HG03066 (cell line): Measurements from ENCODE around the gene GOLGA7B.

Experiments
- ATAC-seq: cut with Tn5 transposase; IDR thresholded peaks from one replicate; pipeline ENCODE4 v1.9.1; 2021; ENCODE audit warnings: low read depth; ENCODE audit not compliant: unreplicated experiment

Gene GOLGA7B

GRCh38 chr10:97891497-97892167 lies 42.0 kb downstream of the GOLGA7B start:
- ATAC-seq, result no peak

- no peak for ATAC-seq
These were observed 42.9 kb downstream of the GOLGA7B start for GRCh38 chr10:97892506-97892905.

- no peak for ATAC-seq
These were observed 43.3 kb downstream of the GOLGA7B start for GRCh38 chr10:97892939-97893338.

DNA sequence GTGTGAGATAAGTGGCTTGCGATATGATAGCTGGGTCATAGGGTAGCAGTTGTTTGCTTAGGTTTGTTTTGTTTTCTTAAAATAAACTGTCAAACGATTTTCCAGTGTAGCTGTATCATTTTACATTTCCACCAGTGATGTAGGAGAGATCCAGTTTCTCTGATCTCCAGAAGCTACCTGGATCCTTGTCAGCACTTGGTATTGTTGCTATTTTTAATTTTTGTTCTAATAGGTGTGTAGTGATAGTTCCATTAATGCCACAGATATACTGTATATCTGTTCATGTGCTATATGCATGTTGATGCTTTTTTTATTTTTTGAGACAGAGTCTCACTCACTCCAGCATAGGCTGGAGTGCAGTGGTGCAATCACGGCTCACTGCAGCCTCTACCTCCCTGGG lies 44.4 kb downstream of the GOLGA7B start:
- no peak for ATAC-seq

DNA sequence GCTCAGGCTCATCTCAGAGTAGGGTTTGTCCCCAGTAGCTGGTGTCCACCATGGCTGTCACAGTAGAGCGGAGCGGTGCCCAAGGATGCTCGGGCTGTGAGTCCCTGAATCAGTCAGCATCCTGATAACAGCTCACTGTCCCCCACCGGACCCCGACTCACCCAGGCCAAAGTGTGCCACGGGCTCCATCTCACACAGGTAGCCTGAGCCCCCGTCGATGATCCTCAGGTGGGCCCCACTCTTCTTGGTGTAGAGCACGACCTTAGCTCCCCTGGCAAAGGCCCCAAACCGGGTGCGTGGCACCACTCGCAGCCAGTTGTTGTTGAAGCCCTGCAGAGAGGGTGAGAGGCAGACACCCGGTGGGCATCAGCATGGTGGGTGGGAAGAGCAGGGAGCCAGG lies 45.4 kb downstream of the GOLGA7B start:
- no peak for ATAC-seq

DNA sequence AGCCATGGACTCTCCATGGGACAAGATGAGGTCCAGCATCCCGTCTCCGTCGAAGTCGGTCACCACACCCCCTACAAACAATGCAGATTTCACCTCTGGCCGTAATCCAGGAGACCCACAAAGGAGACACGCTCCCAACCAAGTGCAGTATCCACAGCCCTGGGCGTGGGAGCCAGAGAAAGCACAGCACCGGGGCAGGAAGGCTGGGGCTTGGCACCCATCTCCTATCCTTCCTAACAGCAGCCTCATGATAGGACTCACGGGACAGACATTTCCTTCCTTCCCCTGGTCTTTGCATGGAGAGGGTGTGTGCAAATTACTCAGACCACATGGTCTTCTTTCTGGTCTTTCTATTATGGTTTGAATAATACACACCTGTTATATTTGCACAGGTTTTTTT lies 46.3 kb downstream of the GOLGA7B start:
- ATAC-seq, result no peak

DNA sequence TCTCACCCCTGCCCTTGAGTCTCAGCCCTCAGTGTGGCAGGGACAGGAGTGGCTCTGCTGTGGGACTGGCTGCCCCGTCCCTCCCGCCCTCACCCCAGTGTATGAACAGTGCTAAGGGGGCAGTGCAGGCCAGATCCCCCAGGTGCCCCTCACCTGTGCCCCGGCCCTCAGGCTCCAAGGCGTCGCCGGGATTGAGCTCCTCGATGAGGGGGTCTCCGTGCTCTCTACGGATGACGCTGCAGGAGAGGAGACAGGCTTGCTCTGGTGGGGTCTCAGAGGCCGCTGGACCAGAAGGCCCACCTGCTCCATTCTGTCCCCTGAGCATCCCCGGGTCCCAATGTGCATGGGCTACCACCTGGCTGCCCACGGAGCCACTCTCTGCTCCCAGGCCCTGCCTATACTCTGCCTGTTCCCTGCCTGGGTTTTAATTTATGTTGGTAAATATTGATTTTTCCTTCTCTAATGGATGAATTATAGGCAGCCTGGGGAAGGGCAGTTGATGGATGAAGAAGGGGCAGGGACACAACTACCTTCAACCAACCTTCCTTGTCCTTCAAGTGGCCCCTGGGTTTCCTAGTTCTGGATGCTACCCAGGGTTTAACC lies 47.2 kb downstream of the GOLGA7B start:
- ATAC-seq, result no peak

DNA sequence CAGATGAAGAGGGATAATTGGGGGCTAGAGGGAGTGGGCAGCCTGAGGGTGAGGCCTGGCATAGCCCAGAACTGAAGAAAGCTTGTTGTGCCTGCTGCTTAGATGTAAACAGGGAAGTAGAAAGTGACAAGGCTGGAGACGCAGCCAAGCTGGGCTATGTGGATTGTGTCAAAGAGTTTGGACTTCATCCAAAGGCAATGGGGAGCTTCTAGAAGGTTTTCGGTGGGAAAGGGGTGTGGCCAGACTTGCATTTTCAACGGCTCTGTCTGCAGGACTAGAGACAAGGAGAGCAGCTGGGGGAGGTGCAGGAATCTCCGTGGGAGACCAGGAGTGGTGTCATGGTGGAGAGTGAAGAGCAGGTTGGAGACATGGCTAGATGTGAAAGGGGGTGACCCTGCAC lies 48.8 kb downstream of the GOLGA7B start:
- ATAC-seq, result no peak

DNA sequence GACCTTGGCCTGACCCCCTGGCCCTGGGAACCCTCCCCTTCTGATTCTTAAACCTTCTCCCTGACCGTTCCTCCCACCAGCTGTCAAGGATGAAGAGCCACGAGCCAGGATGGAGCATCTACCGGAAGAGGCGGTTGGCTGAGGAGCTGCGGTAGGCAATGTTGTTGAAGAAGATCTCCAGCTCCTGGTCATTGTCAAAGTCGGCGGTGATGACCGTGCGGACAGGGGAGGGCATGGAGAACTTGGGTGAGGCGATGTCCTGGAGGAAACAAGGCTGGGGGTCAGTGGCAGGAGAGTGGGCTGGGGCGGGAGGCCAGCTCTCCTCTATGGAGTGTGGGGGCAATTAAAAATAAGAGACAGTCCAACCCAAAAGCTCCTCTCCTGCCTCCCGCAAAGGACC lies 51.7 kb downstream of the GOLGA7B start:
- no peak for ATAC-seq

GRCh38 chr10:97903128-97904017 lies 53.7 kb downstream of the GOLGA7B start:
- no peak for ATAC-seq

GRCh38 chr10:97904018-97904381 lies 54.4 kb downstream of the GOLGA7B start:
- no peak for ATAC-seq

DNA sequence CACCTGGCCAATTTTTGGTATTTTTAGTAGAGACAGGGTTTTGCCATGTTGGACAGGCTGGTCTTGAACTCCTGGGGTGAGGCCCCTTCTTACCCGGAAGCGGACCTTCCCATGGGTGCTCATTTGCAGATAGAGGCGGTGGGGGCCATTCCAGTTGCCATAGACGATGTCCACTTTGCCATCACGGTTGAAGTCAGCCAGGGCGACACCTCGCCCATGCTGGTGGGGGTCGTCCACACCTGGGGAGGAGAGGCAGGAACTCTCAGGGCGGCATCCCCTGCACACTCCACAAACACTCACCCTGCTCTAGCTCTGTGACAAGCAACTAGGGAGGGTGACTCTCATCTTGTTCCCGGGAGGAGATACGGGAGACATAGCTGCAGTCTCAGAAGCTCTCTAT lies 54.9 kb downstream of the GOLGA7B start:
- no peak for ATAC-seq

- ATAC-seq, result no peak
These were observed 55.6 kb downstream of the GOLGA7B start for GRCh38 chr10:97905276-97905675.

DNA sequence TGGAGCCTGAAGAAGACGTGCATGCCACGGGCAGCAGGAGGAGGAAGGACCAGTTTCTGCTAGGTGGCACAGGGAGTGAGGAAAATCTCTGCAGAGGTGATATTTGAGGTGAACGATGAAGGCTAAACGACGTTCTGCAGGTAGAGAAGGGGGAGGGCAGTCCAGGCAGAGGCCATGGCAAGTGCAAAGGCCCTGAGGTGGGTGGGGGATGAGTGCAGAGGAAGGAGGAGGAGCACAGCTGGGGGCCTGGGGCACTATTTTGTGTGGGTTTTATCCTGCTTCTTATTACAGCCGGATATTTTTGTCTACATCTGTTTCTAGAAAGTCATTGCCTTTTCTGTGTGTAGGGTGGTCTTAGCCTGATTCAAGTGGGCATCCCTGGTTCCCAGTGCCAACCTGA lies 57.6 kb downstream of the GOLGA7B start:
- ATAC-seq, result no peak

DNA sequence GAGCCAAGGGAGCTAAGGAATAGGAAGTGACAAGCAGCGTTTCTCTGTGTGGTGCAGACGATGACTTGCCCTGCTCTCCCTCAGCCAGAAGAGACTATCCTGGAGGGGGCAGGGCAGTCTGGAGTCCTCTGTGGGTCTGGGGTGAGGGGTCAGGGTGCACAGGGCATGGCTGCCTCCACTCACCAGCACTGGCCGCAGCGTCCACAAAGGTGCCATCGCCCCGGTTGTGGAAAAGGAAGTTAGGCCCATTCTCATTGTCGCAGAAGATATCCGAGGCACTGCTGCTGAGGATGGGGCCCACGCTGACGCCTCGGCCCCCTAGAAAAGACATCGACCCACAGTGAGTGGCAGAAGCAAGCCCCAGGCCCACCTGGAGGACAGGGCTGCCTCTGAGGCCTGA lies 58.2 kb downstream of the GOLGA7B start:
- ATAC-seq, result no peak

DNA sequence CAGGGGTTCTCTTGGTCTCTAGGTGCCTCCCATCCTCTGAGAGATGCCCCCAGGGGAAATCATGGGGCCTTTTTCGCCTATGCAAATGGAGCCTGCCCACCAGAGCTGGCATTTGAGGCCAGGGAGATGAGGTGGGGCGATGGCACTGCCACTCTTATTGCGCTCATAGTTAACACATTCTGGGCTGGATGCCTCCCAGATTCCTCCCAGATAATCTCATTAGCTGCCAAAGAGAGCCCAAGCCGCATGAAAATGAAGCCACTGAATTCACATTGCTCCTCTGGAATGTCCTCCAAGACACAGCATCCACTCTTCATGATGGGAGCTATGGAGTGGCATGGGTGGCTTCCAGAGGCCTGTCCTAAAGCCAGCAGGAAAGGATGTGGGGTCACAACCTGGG lies 61.0 kb downstream of the GOLGA7B start:
- ATAC-seq, result no peak

DNA sequence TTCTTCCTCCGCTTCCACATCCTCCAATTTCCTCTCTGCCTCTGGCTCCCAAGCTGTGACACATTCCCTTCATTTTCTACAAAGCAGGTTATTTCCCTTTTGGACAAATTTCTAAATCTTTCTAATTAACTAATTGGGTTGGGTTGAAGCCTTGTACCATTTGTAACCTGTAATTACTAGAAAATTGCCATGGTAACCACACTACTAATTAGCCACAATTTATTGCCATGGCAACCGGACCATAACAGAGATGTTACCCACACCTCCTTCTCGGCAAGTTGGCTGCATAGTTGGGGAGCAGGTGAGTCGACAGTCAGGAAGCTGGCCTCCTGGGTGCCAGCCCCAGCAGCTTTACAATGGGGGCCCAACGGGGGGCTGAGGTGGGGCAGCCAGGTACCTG lies 61.6 kb downstream of the GOLGA7B start:
- ATAC-seq, result no peak

DNA sequence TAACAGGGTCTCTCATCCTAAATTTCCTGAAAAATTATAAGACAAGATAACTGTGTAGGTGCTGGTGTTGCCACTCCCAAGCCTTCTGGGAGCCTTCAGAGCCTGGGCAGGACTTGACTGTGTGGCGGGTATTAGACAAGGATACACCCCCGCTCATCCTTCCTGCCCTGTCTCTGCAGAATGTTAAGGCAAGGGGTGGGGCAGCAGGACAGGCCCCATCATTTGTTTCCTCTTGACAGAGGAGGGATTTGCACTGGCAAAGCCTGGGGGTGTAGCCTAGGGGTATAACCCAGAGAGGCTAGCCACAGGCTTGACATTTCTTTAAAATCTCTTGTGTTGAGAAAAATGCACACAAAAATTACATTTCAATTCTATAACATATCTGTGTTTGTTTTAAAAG lies 63.5 kb downstream of the GOLGA7B start:
- ATAC-seq, result no peak

DNA sequence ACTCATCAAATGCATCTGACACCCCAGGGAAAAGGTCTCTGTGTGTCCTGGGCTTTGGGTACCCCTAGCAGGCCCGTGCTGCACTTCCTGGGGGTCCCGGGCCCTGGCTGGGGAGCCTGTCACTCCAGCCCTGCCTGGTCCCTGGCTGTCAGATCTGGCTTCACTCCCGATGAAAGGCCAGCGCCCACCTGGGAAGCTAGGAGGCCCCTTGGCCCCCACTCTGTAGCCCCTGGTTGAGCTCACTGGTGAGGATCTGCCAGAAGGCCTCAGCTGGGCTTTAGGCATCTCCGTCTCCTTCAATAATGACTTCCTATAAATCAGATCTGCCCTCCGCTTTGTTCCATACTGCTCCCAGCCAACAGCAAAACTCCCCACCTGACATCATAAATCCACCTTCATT lies 64.0 kb downstream of the GOLGA7B start:
- ATAC-seq, result no peak

- ATAC-seq, result peak; percentile 17
These were observed 64.7 kb downstream of the GOLGA7B start for GRCh38 chr10:97914171-97914836.

GRCh38 chr10:97914837-97915211 lies 65.2 kb downstream of the GOLGA7B start:
- peak; percentile 66 for ATAC-seq
